Hepatocyte (in vitro differentiated cells): ENCODE data around the gene DUSP23. TPM values are rescaled to one million over a fixed set of nuclear protein-coding genes. Genes with fewer than 3 reads are reported as not detected.

ENCODE experiments used
- DNase-seq: peaks from one replicate; pipeline ENCODE4 v3.0.0-alpha.2; 2016; ENCODE audit warnings: low spot score
- H2AFZ ChIP-seq: fragments of 200-600 bp; sonication (generic); 2 replicates; pipeline ENCODE4 v1.6.0; 2016; ENCODE audit warnings: antibody characterized with exemption, mild to moderate bottlenecking
- H3K27ac ChIP-seq: fragments of 200-600 bp; sonication (generic); 2 replicates; pipeline ENCODE4 v1.5.1; 2016; ENCODE audit warnings: mild to moderate bottlenecking
- H3K27me3 ChIP-seq: fragments of 200-600 bp; sonication (generic); 2 replicates; pipeline ENCODE4 v1.6.1; 2016
- H3K36me3 ChIP-seq: fragments of 200-600 bp; sonication (generic); replicated peaks from 2 replicates; pipeline ENCODE4 v1.5.1; 2016; ENCODE audit warnings: low read depth; ENCODE audit not compliant: insufficient read depth
- H3K4me1 ChIP-seq: fragments of 200-600 bp; sonication (generic); 2 replicates; pipeline ENCODE4 v1.5.1; 2016; ENCODE audit warnings: mild to moderate bottlenecking, moderate library complexity; ENCODE audit not compliant: insufficient read depth
- H3K4me2 ChIP-seq: fragments of 200-600 bp; sonication (generic); 2 replicates; pipeline ENCODE4 v1.6.0; 2016
- H3K4me3 ChIP-seq: fragments of 200-600 bp; sonication (generic); 2 replicates; pipeline ENCODE4 v1.5.1; 2016; ENCODE audit warnings: mild to moderate bottlenecking
- H3K79me2 ChIP-seq: fragments of 200-600 bp; sonication (generic); 2 replicates; pipeline ENCODE4 v1.6.0; 2017; ENCODE audit warnings: mild to moderate bottlenecking
- H3K9me2 ChIP-seq: fragments of 200-600 bp; sonication (generic); replicated peaks from 2 replicates; pipeline ENCODE4 v1.6.0; 2017; ENCODE audit warnings: mild to moderate bottlenecking; ENCODE audit not compliant: insufficient read depth
- H3K9me3 ChIP-seq: fragments of 200-600 bp; sonication (generic); 2 replicates; pipeline ENCODE4 v1.5.1; 2016; ENCODE audit warnings: low read depth, mild to moderate bottlenecking
- H4K20me1 ChIP-seq: fragments of 200-600 bp; sonication (generic); 2 replicates; pipeline ENCODE4 v1.6.0; 2016; ENCODE audit warnings: mild to moderate bottlenecking; ENCODE audit not compliant: insufficient read depth, poor library complexity, severe bottlenecking
- EZH2 ChIP-seq: fragments of 200-600 bp; sonication (generic); IDR thresholded peaks from 2 replicates; pipeline ENCODE4 v1.6.1; 2016; ENCODE audit warnings: antibody characterized with exemption, mild to moderate bottlenecking, borderline replicate concordance
- EZH2phosphoT487 ChIP-seq: fragments of 200-600 bp; sonication (generic); IDR thresholded peaks from one replicate; pipeline ENCODE4 v1.6.1; 2018; ENCODE audit warnings: antibody characterized with exemption, mild to moderate bottlenecking, low read depth, moderate library complexity; ENCODE audit not compliant: unreplicated experiment, severe bottlenecking
- WGBS: methylation state at CpG from one replicate; pipeline ENCODE4 v1.1.6; 2016; ENCODE audit warnings: low lambda C conversion rate; ENCODE audit errors: missing lambda C conversion rate; 5-methylcytosine and 5-hydroxymethylcytosine counted together
- polyA plus RNA-seq: library from polyadenylated mRNA; unstranded; fragments of >200 nt; fragmentation: Nextera tagmentation; extraction: Ambion mirVana; gene quantifications from 2 replicates; pipeline ENCODE4 v1.2.1, GENCODE V29; 2016
- total RNA-seq: library from RNA; depleted of rRNA; stranded (reverse); fragments of >200 nt; gene quantifications from 2 replicates; pipeline ENCODE4 v1.2.3, GENCODE V29; 2014
- TF ChIP-seq, protein P1 (sequence below): fragments of 200-600 bp; sonication (generic); IDR thresholded peaks from 2 replicates; pipeline ENCODE4 v1.5.1; 2016; ENCODE audit warnings: antibody characterized with exemption, mild to moderate bottlenecking; ENCODE audit not compliant: poor library complexity

The DUSP23 gene
- total and polyA plus RNA-seq, 2 experiments from 2014 or later: 17.2 to 44.6 TPM

DNA sequence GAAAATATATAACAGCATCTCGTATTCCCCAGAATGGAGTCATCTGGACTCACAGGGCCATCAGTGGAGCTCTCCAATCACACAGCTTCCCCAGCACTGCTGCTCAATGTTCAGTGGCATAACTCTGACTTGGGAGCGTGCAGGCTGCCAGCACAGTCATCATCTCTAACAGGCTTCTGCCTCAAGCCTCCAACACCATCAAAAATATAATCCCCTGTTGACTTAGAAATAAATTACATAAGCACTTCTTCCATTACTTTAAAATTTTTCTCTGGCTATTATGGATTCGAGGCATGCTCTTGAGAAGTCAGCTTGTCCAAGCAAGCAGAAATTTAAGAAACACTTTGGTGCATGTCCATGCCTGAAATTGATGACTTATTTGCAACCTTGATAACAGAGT is 6.2 kb downstream of the DUSP23 start:
- Histone ChIP-seq H4K20me1 (no peaks in the 10 kb centered on the region), H3K4me1 (no peaks in the 10 kb centered on the region), H2AFZ (no peak overlapping the region), H3K27ac (no peak overlapping the region), H3K4me3 (no peak overlapping the region), H3K36me3 (no peaks in the 10 kb centered on the region), H3K79me2 (no peaks in the 10 kb centered on the region), H3K9me3 (no peaks in the 10 kb centered on the region), H3K4me2 (no peak overlapping the region), H3K9me2 (no peaks in the 10 kb centered on the region), H3K27me3 (no peaks in the 10 kb centered on the region)
- WGBS: 67% methylated on average over 3 of the region's 3 CpGs
- TF ChIP-seq, protein P1, sequence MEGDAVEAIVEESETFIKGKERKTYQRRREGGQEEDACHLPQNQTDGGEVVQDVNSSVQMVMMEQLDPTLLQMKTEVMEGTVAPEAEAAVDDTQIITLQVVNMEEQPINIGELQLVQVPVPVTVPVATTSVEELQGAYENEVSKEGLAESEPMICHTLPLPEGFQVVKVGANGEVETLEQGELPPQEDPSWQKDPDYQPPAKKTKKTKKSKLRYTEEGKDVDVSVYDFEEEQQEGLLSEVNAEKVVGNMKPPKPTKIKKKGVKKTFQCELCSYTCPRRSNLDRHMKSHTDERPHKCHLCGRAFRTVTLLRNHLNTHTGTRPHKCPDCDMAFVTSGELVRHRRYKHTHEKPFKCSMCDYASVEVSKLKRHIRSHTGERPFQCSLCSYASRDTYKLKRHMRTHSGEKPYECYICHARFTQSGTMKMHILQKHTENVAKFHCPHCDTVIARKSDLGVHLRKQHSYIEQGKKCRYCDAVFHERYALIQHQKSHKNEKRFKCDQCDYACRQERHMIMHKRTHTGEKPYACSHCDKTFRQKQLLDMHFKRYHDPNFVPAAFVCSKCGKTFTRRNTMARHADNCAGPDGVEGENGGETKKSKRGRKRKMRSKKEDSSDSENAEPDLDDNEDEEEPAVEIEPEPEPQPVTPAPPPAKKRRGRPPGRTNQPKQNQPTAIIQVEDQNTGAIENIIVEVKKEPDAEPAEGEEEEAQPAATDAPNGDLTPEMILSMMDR: no peak
- TF ChIP-seq EZH2phosphoT487: no peak
- no peak for TF ChIP-seq EZH2
- DNase-seq: no peak

DNA sequence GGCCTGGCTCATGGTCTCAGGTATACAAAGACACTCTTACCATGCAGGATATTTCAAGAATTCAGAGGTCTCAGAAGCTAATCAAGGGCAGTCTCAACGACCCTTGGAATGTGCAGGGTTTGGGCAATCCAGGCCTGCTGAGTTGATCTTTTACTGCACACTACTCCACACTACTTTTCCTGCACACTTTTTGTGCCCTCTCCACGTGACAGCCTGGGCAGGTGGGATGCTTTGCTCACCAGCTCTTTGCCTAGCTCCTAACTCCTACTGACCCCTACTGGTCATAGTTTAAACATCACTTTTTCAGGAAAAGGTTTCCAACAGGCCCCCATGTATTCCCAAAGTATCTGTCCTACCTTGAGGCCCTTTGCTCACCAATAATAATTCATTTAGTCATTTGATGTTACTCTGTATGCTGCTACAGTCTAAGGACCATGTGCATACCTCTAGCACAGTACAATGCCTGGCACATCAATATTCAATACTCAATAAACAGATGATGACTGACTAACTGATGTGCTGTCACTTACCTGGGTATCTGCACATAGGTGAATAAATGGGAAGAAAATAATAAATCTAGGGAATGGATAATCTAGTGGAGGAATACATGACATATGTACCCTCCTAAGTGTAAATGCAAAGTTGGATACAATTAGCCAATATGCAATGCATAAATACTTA is 9.6 kb downstream of the DUSP23 start:
- H4K20me1 ChIP-seq: no peaks in the 10 kb centered on the region
- no peak overlapping the region for H3K27ac ChIP-seq
- TF ChIP-seq, protein P1: peak; percentile 50
- TF ChIP-seq EZH2phosphoT487 (no peak), EZH2 (no peak)
- 14% methylated on average over 2 of the region's 2 CpGs for WGBS
- H3K4me3 ChIP-seq: no peak overlapping the region
- peaks cover 20% of the 10 kb centered on the region for H3K27me3 ChIP-seq
- H3K4me2 ChIP-seq: no peak overlapping the region
- DNase-seq: peak; percentile 47
- H3K79me2 ChIP-seq: no peaks in the 10 kb centered on the region
- H3K9me2 ChIP-seq: no peaks in the 10 kb centered on the region
- H3K4me1 ChIP-seq: no peaks in the 10 kb centered on the region
- no peaks in the 10 kb centered on the region for H3K9me3 ChIP-seq
- H2AFZ ChIP-seq: no peak overlapping the region
- no peaks in the 10 kb centered on the region for H3K36me3 ChIP-seq

DNA sequence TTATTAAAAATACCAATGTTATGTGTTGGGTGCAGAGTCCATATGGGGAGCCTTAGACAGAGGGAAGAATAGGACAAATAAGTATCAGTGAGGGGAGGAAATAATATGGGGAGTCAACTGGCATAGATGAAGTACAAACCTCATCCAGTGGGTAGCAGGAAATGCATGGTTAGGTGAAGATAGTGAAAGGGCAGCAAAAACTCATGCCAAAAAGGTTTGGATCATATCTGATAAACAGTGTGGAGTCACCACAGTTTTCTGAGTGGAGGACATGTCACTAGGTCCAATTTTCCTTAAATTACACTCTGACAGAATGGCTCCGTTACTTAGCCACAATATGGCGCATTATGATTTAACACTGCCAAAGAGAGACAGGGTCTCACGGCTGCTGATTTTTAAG is 10.3 kb downstream of the DUSP23 start:
- no peak overlapping the region for H3K4me3 ChIP-seq
- H3K4me2 ChIP-seq: no peak overlapping the region
- no peaks in the 10 kb centered on the region for H4K20me1 ChIP-seq
- H3K79me2 ChIP-seq: no peaks in the 10 kb centered on the region
- H3K27me3 ChIP-seq: peaks cover 22% of the 10 kb centered on the region
- WGBS: 50% methylated on average over 3 of the region's 3 CpGs
- no peak for DNase-seq
- no peak overlapping the region for H3K27ac ChIP-seq
- no peaks in the 10 kb centered on the region for H3K9me2 ChIP-seq
- no peaks in the 10 kb centered on the region for H3K4me1 ChIP-seq
- H2AFZ ChIP-seq: no peak overlapping the region
- no peak for TF ChIP-seq EZH2
- no peak for TF ChIP-seq EZH2phosphoT487
- TF ChIP-seq, protein P1: no peak
- no peaks in the 10 kb centered on the region for H3K36me3 ChIP-seq
- H3K9me3 ChIP-seq: no peaks in the 10 kb centered on the region
